Measurements from ENCODE around the gene ERCC6L2.

ERCC6L2 gene

GRCh38 chr9:95875305-95876137 lies at the start of gene ERCC6L2:
Gene ERCC6L2 (plus strand): TSS chr9:95875691. CDS start chr9:95876039, 348 bp downstream.
- CTCF ChIA-PET, result interaction anchor here (0.6 to 1.5 kb wide), 4 partner anchors 8 to 1797 kb away, joined by 3 to 7 read pairs (median 3); no protein-coding TSS in a partner anchor
- no peak within 1 kb of the TSS for H3K27ac ChIP-seq (ENCODE audit: extremely low read depth, low read depth, low read length)
- no peaks in the 10 kb centered on the region for H3K9me3 ChIP-seq (ENCODE audit: control insufficient read depth, insufficient read depth, low read depth, low read length)
- POLR2A ChIA-PET, result interaction anchor here (0.6 to 2.9 kb wide), 20 partner anchors 8 to 432 kb away, joined by 3 to 11 read pairs (median 4); no protein-coding TSS in a partner anchor
- peaks cover 5% of the 10 kb centered on the region; the same call in 1 of the 2 replicates for H3K4me1 ChIP-seq (ENCODE audit: control insufficient read depth, insufficient read depth, low read length)
- H3K4me3 ChIP-seq (ENCODE audit: low read depth, low read length), result no peak within 1 kb of the TSS
- H3K36me3 ChIP-seq (ENCODE audit: control insufficient read depth in 2 of 2, insufficient read depth in 1 of 2, low read length in 2 of 2), result peaks cover 0 to 11% of the 10 kb centered on the region in 2 experiments; a peak in 1 of 3 replicates
- TF ChIP-seq ZBTB26 (tag by site-specific recombination; optimal IDR thresholded peaks at IDR 0.05), result peak; percentile 47
- TF ChIP-seq ZNF600 (tag by site-specific recombination; IDR thresholded peaks at IDR 0.05), result peak; percentile 86
- no peak for TF ChIP-seq GFI1B (tag by site-specific recombination; IDR thresholded peaks at IDR 0.05)
- 0 out of 2 replicates have a peak, but pooled peaks have one; percentile 22 for TF ChIP-seq SCRT2 (tag by site-specific recombination; IDR thresholded peaks at IDR 0.05)
- TF ChIP-seq YY2 (tag by site-specific recombination; IDR thresholded peaks at IDR 0.05), result peak; percentile 89
- no peak for TF ChIP-seq ZNF18 (tag by site-specific recombination; IDR thresholded peaks at IDR 0.05)
- peak; percentile 97 for TF ChIP-seq ZSCAN5A (tag by site-specific recombination; IDR thresholded peaks at IDR 0.05)
- TF ChIP-seq ZNF585B (tag by site-specific recombination; IDR thresholded peaks at IDR 0.05), result 0 out of 2 replicates have a peak, but pooled peaks have one; percentile 6
- TF ChIP-seq FEZF1 (tag by site-specific recombination; IDR thresholded peaks at IDR 0.05), result peak; percentile 30; the same call in 1 of the 2 replicates
- peak; percentile 84 for TF ChIP-seq GLIS2 (tag by site-specific recombination; IDR thresholded peaks at IDR 0.05)
- no peak for TF ChIP-seq ZNF571 (tag by site-specific recombination; IDR thresholded peaks at IDR 0.05)
- no peak for TF ChIP-seq PRDM2 (tag by site-specific recombination; IDR thresholded peaks at IDR 0.05; ENCODE audit: borderline replicate concordance)
- no peak; the same call in 1 of the 2 replicates for TF ChIP-seq EGR2 (tag by site-specific recombination; IDR thresholded peaks at IDR 0.05; ENCODE audit: low read depth)
- TF ChIP-seq ZNF501 (tag by site-specific recombination; IDR thresholded peaks at IDR 0.05), result peak; percentile 87
- no peak for TF ChIP-seq ZNF48 (tag by site-specific recombination; IDR thresholded peaks at IDR 0.05)
- TF ChIP-seq KLF8 (tag by site-specific recombination; IDR thresholded peaks at IDR 0.05), result peak; percentile 58
- no peak for TF ChIP-seq ZNF530 (tag by site-specific recombination; IDR thresholded peaks at IDR 0.05; ENCODE audit: low read depth)
- peak; percentile 76 for TF ChIP-seq SP3 (tag by site-specific recombination; IDR thresholded peaks at IDR 0.05)
- no peak for TF ChIP-seq ZNF621 (tag by site-specific recombination; IDR thresholded peaks at IDR 0.05)
- peak; percentile 72; the same call in 1 of the 2 replicates for TF ChIP-seq HOXD13 (CRISPR knock-in tag; IDR thresholded peaks at IDR 0.05; ENCODE audit: borderline replicate concordance)
- TF ChIP-seq ZNF76 (tag by site-specific recombination; IDR thresholded peaks at IDR 0.05; ENCODE audit: borderline replicate concordance, low read depth), result peak; percentile 63; the same call in 1 of the 2 replicates
- TF ChIP-seq PBX3 (CRISPR knock-in tag; IDR thresholded peaks at IDR 0.05), result peak; percentile 75; the same call in 1 of the 2 replicates
- TF ChIP-seq ZNF610 (tag by site-specific recombination; IDR thresholded peaks at IDR 0.05; ENCODE audit: borderline replicate concordance), result peak; percentile 36; the same call in 1 of the 2 replicates
- peak; percentile 41; the same call in 1 of the 2 replicates for TF ChIP-seq KLF17 (tag by site-specific recombination; IDR thresholded peaks at IDR 0.05)

All from HEK293 (cell line).